Measurements from ENCODE around the gene HAUS1. TPM values are rescaled to one million over a fixed set of nuclear protein-coding genes. Genes with fewer than 3 reads are reported as not detected.
A peak's percentile ranks its signal among the peaks of the same experiment; 100 is the strongest.

The HAUS1 gene
- total and polyA plus RNA-seq, 7 donors: 24.0 to 62.1 (median 26.8) TPM

DNA sequence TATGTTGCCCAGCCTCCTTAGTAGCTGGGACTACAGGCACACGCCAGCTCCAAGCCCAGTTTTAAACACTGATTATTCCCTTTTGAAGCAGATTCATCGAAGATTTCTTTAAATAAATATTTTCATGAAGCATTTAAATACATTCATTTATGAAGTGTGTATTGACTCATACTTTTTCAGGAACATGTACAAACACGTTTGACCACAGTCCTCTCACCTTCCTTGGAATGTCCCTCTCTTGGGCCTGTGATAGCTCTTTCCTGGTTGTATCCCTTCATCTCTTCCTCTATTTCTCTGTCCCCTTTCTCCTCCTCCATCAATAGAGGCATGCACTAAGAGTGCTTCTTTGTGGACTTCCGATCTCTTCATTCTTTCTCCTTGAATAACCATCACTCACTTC lies 34.7 kb upstream of the HAUS1 start:
- Histone ChIP-seq H3K27me3 (no peaks in the 10 kb centered on the region), H3K27ac (no peak overlapping the region), H3K4me1 (peaks cover 0 to 26% (median 25%) of the 10 kb centered on the region in 4 donors), H3K9me3 (no peaks in the 10 kb centered on the region), H3K36me3 (no peaks in the 10 kb centered on the region), H3K4me3 (no peak overlapping the region)
- intact Hi-C loops (cut with DNase I): no loop called here
- 79 to 80% methylated on average over 4 of the region's 4 CpGs for WGBS, 2 donors
- no peak for DNase-seq
- no peak for TF ChIP-seq EP300 (IDR thresholded peaks at IDR 0.05)
- TF ChIP-seq, protein P1, sequence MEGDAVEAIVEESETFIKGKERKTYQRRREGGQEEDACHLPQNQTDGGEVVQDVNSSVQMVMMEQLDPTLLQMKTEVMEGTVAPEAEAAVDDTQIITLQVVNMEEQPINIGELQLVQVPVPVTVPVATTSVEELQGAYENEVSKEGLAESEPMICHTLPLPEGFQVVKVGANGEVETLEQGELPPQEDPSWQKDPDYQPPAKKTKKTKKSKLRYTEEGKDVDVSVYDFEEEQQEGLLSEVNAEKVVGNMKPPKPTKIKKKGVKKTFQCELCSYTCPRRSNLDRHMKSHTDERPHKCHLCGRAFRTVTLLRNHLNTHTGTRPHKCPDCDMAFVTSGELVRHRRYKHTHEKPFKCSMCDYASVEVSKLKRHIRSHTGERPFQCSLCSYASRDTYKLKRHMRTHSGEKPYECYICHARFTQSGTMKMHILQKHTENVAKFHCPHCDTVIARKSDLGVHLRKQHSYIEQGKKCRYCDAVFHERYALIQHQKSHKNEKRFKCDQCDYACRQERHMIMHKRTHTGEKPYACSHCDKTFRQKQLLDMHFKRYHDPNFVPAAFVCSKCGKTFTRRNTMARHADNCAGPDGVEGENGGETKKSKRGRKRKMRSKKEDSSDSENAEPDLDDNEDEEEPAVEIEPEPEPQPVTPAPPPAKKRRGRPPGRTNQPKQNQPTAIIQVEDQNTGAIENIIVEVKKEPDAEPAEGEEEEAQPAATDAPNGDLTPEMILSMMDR (IDR thresholded peaks at IDR 0.05): no peak
- no peak for TF ChIP-seq POLR2AphosphoS5 (IDR thresholded peaks at IDR 0.05)
- TF ChIP-seq POLR2A (IDR thresholded peaks at IDR 0.05): no peak

- Histone ChIP-seq H3K9me3 (no peaks in the 10 kb centered on the region), H3K27me3 (no peaks in the 10 kb centered on the region), H3K4me1 (peaks cover 0 to 26% (median 25%) of the 10 kb centered on the region in 4 donors), H3K27ac (no peak overlapping the region), H3K36me3 (no peaks in the 10 kb centered on the region), H3K4me3 (no peak overlapping the region)
- WGBS, 2 donors: 75 to 84% methylated on average over 6 of the region's 6 CpGs
- TF ChIP-seq POLR2AphosphoS5 (IDR thresholded peaks at IDR 0.05) (no peak), POLR2A (IDR thresholded peaks at IDR 0.05) (no peak), EP300 (IDR thresholded peaks at IDR 0.05) (no peak)
- TF ChIP-seq, protein P1 (IDR thresholded peaks at IDR 0.05): no peak
- intact Hi-C loops (cut with DNase I): loop anchor here (10.0 kb wide), 1 partner anchor 405 kb away; no protein-coding TSS in a partner anchor
- DNase-seq: no peak
Measured at GRCh38 chr18:46070232-46070631, 34.0 kb upstream of the HAUS1 start.

DNA sequence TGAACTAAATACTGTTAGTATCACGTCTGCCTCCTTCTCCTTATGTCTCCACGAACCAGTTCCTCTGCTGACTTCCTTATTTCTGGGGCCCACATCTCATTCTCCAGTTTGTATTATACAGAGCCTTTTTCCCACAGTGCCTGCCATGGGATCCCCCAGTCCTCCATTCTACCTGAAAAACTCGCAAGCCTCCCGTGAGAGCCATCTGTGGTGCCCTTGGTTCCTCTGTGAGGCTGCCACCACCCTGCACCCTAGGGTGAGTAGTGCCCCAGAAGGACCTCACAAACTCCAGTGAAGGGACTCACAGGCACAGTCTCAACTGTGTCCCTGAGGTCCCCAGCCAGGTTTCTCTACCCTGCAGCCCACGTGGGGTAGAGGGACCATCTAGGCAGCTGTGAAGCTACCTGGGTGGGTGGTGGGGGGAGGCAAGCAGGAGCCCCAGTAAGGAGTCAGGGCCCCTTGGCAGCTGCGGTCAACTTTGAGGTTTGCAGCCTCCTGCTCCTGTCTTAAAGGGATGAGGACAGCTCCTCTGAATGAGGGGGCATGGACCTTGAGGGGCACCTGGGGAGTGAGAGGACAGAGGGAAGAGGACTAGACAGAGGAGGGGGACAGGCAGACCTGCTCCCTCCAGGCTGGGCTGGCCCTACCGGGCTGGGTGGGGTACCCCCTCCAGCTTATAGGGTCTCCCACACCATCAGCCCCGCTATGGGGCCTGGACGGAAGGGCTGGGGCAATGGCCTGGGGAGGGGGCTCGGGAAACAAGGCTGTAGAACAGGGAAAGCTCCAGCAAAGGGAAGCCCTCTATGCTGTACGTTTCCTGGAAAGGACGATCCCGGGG lies 33.2 kb upstream of the HAUS1 start:
- no peak for TF ChIP-seq EP300 (IDR thresholded peaks at IDR 0.05)
- no peak for TF ChIP-seq POLR2A (IDR thresholded peaks at IDR 0.05)
- TF ChIP-seq, protein P1 (IDR thresholded peaks at IDR 0.05): no peak
- TF ChIP-seq POLR2AphosphoS5 (IDR thresholded peaks at IDR 0.05): no peak
- H3K4me1 ChIP-seq: peaks cover 0 to 26% (median 25%) of the 10 kb centered on the region in 4 donors
- H3K4me3 ChIP-seq: peak overlapping the region; percentile 48 to 95 (median 80)
- H3K36me3 ChIP-seq: no peaks in the 10 kb centered on the region
- H3K9me3 ChIP-seq: no peaks in the 10 kb centered on the region
- peak overlapping the region in 2 of 4 donors; percentile 64 to 66 for H3K27ac ChIP-seq
- H3K27me3 ChIP-seq: no peaks in the 10 kb centered on the region
- WGBS, 2 donors: 17 to 23% methylated on average over 13 of the region's 13 CpGs
- intact Hi-C loops (cut with DNase I): loop anchor here (10.0 kb wide), 1 partner anchor 406 kb away; no protein-coding TSS in a partner anchor
- peak; percentile 66 for DNase-seq

GRCh38 chr18:46071653-46072375 lies 32.4 kb upstream of the HAUS1 start, which contains the start of gene PSTPIP2:
Gene PSTPIP2 (minus strand): TSS chr18:46072260. CDS start chr18:46072188, 72 bp downstream.
- H3K9me3 ChIP-seq: no peaks in the 10 kb centered on the region
- WGBS, 2 donors: 1% methylated on average over 75 of the region's 75 CpGs
- H3K27me3 ChIP-seq: no peaks in the 10 kb centered on the region
- H3K27ac ChIP-seq: peak within 1 kb of the TSS in 3 of 4 donors; percentile 48 to 66 (median 64)
- peak; percentile 84 for DNase-seq
- TF ChIP-seq POLR2AphosphoS5 (IDR thresholded peaks at IDR 0.05) (peak in 2 of 4 donors; percentile 36 to 51), POLR2A (IDR thresholded peaks at IDR 0.05) (no peak)
- H3K4me3 ChIP-seq: peak within 1 kb of the TSS; percentile 48 to 95 (median 80)
- intact Hi-C loops (cut with DNase I): loop anchor here (2.0 to 10.0 kb wide), 3 partner anchors 43 to 407 kb away; partner anchors contain the start of gene EPG5
- H3K4me1 ChIP-seq: peaks cover 0 to 26% (median 25%) of the 10 kb centered on the region in 4 donors
- no peaks in the 10 kb centered on the region for H3K36me3 ChIP-seq
